HG02943 (cell line): ENCODE results near the gene NR3C2.
"Not testable (repeated sequence)": the region's sequence is repeated elsewhere in the genome, so short reads cannot be mapped to it uniquely, and the experiment has no call there.

Source experiments
- ATAC-seq: cut with Tn5 transposase; IDR thresholded peaks from one replicate; pipeline ENCODE4 v1.9.1; 2021; ENCODE audit warnings: mild to moderate bottlenecking, low read depth, moderate library complexity; ENCODE audit not compliant: unreplicated experiment

Gene NR3C2

GRCh38 chr4:148187454-148188222 lies 254.6 kb downstream of the NR3C2 start:
- ATAC-seq: not testable (repeated sequence)

GRCh38 chr4:148184922-148185321 lies 257.3 kb downstream of the NR3C2 start:
- no peak for ATAC-seq

- no peak for ATAC-seq
Measured at GRCh38 chr4:148182230-148182911, 259.8 kb downstream of the NR3C2 start.

- no peak for ATAC-seq
Measured at GRCh38 chr4:148173397-148174017, 268.7 kb downstream of the NR3C2 start.

GRCh38 chr4:148171596-148171995 lies 270.6 kb downstream of the NR3C2 start:
- ATAC-seq: no peak

GRCh38 chr4:148170408-148171365 lies 271.5 kb downstream of the NR3C2 start:
- ATAC-seq: no peak

- no peak for ATAC-seq
Measured at GRCh38 chr4:148166132-148166591, 276.1 kb downstream of the NR3C2 start.

- ATAC-seq: no peak
Measured at GRCh38 chr4:148164557-148164956, 277.7 kb downstream of the NR3C2 start.

- ATAC-seq: no peak
Measured at GRCh38 chr4:148162991-148163390, 279.2 kb downstream of the NR3C2 start.

GRCh38 chr4:148162519-148162918 lies 279.7 kb downstream of the NR3C2 start:
- no peak for ATAC-seq

- ATAC-seq: no peak
Measured at GRCh38 chr4:148161601-148162000, 280.6 kb downstream of the NR3C2 start.

GRCh38 chr4:148159793-148160192 lies 282.4 kb downstream of the NR3C2 start:
- no peak for ATAC-seq

- no peak for ATAC-seq
Measured at GRCh38 chr4:148154769-148155168, 287.4 kb downstream of the NR3C2 start.

GRCh38 chr4:148152868-148153625 lies 289.2 kb downstream of the NR3C2 start:
- ATAC-seq: no peak

- ATAC-seq: no peak
Measured at GRCh38 chr4:148151806-148152205, 290.4 kb downstream of the NR3C2 start.

- no peak for ATAC-seq
Measured at GRCh38 chr4:148145475-148145874, 296.7 kb downstream of the NR3C2 start.

GRCh38 chr4:148143174-148143573 lies 299.0 kb downstream of the NR3C2 start:
- ATAC-seq: no peak

GRCh38 chr4:148141501-148141900 lies 300.7 kb downstream of the NR3C2 start:
- ATAC-seq: no peak

- no peak for ATAC-seq
Measured at GRCh38 chr4:148126825-148127224, 315.4 kb downstream of the NR3C2 start.

GRCh38 chr4:148124512-148124911 lies 317.7 kb downstream of the NR3C2 start:
- no peak for ATAC-seq
